Measurements from ENCODE around the gene RAB30.

GRCh38 chr11:83056204-83056603 lies 15.5 kb downstream of the RAB30 start:
- TF ChIP-seq CTCF (conservative IDR thresholded peaks at IDR 0.05; ENCODE audit: low read depth, low read length) = no peak
- no peak for TF ChIP-seq EZH2 (IDR thresholded peaks at IDR 0.05; ENCODE audit: borderline replicate concordance, low read depth, low read length, poor library complexity, severe bottlenecking)

Measured in A673 (cell line).